GM18519 (cell line): ENCODE data around the gene SAMD4B.
"Not testable (repeated sequence)": the region's sequence is repeated elsewhere in the genome, so short reads cannot be mapped to it uniquely, and the experiment has no call there.

Source experiments
- ATAC-seq: cut with Tn5 transposase; IDR thresholded peaks from one replicate; pipeline ENCODE4 v1.9.1; 2021; ENCODE audit warnings: mild to moderate bottlenecking, moderate library complexity; ENCODE audit not compliant: unreplicated experiment, low FRiP score

SAMD4B gene

GRCh38 chr19:39310558-39311311 lies 31.5 kb upstream of the SAMD4B start:
- no peak for ATAC-seq

- no peak for ATAC-seq
Measured at GRCh38 chr19:39314016-39314728, 28.0 kb upstream of the SAMD4B start.

DNA sequence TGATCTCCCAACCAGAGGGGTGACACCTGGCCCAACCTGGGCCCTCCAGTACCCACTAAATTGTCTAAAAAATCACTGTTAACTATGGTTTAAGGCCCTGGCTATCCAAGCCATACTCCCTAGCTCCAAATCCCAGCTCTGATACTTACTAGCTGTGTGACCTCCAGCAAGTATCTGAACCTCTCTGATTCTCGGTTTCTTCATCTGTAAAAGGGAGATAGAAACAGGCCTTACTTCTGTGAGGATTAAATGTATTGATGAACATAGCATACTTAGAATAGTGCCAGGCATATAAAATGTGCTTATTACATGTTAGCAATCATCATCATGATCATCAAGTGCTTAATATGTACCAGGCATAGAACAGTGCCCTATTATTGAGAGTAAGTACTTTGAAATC lies 26.3 kb upstream of the SAMD4B start:
- ATAC-seq, result no peak

- no peak for ATAC-seq
Measured at GRCh38 chr19:39316627-39317321, 25.4 kb upstream of the SAMD4B start.

DNA sequence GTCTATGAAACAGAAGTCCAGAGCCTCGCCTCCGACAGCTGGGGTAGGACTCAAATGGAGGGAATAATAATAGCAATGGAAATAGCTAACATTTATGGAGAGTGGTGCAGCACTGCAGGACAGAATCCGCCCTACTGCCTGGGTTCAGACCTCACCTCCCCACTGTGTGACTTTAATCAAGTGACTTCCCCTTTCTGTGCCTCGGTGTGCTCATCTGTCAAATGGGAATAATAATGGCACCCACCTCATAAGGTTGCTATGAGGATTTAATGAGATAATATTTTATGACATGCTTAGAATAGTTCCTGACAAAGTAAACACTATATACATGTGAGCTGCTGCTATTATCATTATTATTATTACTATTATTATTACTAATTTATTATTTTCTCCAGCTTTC lies 24.7 kb upstream of the SAMD4B start:
- ATAC-seq, result no peak

DNA sequence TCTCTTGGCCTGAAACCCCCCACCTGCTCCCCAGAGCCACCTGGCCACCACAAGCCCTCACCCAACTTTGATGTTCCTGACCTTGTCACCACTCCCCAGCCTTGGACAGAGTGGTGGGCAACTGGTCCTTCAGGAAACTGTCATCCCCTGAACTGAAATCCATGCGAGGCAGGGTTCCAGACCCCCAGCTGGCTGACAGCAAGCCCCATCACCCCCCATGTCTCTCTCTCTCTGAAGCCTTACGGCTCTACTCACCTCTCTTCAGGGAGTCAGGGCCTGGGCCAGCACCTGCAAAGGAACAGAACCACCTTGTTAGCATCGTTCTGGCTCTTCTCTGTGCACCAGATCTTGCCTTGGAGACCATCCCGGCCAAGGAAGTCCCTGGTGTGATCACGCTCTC lies 24.1 kb upstream of the SAMD4B start:
- ATAC-seq, result no peak

DNA sequence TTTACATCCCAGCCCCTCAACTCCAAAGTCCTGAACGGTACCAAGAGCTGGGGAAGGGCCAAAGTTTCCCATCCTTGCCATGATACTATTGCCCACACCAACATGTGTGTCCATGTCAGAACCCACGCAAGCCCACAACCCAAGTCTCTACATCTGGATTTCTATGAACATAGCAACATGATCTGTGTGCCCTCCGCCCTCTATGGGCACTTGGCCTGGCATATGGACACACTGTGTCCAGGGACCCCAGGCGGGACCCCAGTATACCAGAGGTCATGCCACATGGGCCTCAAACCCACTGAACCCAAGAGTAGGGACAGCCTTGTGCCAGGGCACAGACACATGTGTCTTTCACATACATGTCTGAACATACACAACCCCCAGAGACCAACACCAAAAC lies 23.5 kb upstream of the SAMD4B start:
- ATAC-seq, result no peak

DNA sequence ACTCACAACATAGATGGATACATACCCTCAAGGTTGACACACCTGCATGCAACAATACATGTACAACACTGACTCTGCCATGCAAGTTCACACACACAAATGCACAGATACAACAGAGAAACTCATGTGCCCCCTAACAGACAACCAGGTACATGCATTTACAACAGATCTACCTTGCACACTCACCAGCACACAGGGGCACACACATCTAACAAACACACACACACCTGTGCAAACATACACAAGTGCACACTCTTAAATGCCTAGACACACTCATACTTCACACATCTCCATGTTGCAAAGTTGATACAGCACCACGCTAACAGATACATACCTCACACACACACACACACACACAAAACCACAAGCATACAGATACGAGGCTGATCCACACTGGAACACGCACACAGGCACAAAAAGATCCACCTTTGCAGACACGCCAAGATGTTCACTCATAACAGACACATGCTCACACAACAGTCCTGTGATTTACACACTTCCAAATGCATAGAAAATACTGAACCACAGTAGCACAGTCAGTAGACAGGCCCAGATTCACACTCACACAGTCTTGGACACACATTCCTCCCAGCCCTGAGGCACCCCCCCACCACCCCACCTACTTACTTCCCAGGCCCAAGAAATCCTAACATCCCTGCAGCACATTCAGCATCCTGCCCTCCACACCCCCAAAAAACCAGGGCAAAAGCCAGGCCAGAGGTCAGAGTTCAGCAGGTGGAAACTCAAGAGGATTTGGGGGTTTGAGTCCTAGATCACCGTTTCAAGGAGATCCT lies 22.9 kb upstream of the SAMD4B start:
- ATAC-seq, result no peak

GRCh38 chr19:39319892-39320248 lies 22.4 kb upstream of the SAMD4B start:
- ATAC-seq, result no peak

DNA sequence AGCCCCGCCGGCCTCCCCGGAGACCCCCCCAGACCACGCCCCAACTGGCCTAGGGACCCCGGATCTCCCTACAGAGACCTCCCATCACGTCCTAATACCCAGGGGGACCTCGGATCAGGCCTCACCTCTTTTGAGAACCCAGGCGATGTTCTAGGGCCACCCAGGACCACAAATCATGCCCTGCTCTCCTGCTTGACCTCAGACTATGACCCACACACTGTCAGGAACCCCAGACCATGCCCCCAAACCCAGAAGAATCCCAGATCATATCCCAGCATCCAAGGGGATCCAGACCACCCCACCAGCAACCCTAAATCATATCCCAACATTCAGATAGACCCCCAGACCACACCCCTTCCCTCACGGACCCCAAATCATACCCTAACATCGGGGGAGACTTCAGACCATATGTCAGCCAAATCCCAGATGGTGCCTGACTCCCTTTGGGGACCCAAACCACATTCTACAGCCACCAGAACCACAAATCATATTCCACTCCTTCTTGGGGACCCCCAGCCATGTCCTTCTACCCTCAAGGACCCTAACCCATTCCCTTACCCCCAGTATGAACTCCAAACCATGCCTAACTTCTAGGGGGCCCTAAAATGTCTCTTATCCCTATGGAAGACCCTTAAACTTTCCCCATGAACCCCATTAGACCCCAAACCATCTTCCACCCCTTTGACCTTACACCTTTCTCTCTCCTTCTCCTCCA lies 20.9 kb upstream of the SAMD4B start:
- ATAC-seq, result no peak

GRCh38 chr19:39321832-39322176 lies 20.4 kb upstream of the SAMD4B start:
- ATAC-seq, result no peak

DNA sequence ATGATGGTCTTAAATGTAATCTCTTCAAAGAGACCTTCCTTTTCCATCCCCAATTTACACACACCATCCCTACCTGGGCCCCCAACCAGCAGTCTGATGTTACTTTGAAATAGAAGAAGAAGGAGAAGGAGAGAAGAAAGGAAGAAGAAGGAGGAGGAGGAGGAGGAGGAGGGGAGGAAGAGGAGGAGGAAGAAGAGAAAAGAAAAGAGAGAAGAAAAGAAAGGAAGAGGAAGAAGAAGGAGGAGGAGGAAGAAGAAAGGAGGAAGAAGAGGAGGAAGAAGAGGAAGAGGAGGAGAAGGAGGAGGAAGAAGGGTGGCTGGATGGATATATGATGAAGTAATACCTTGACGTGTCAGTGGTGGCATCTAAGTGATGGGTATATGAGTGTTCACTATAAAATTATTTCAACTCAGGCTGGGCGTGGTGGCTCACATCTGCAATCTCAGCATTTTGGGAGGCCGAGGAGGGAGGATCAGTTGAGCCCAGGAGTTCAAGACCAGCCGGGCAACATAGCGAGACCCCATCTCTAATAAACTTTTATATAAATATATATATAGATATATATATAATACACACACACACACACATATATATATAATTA lies 17.9 kb upstream of the SAMD4B start:
- ATAC-seq, result no peak

- ATAC-seq, result no peak
Measured at GRCh38 chr19:39325778-39326665, 16.2 kb upstream of the SAMD4B start.

DNA sequence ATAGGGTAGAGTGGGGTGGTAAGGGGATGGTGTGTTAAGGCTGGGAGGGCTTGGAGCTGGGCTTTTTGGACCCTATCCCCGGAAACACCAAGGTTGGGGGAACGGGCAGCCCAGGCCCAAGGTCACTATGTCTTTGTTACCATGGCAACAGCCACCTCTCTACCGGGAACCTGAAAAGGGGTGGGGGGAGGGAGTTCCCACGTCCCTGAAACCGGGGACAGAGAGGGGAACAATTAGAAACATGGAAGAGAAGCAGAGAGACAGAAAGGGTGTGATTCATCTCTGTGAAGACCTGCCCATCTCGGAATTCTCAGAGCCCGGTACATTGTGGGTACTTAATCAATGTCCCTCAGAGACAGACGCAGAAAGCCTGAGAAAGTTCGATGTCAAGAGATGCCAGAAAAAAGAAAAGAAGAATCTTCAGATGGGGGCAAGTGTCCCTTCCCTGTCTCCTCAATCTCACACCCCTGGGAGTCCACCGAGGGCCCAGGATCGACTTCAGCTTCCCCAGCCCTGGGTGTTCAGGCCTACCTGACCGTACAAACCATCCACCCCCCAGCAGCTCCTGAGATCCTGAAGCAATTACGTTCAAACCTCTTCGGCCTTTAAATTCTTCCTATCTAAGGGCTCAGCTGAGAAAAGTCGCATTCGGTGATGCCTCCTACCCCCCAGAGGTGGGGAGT lies 14.7 kb upstream of the SAMD4B start:
- no peak for ATAC-seq

DNA sequence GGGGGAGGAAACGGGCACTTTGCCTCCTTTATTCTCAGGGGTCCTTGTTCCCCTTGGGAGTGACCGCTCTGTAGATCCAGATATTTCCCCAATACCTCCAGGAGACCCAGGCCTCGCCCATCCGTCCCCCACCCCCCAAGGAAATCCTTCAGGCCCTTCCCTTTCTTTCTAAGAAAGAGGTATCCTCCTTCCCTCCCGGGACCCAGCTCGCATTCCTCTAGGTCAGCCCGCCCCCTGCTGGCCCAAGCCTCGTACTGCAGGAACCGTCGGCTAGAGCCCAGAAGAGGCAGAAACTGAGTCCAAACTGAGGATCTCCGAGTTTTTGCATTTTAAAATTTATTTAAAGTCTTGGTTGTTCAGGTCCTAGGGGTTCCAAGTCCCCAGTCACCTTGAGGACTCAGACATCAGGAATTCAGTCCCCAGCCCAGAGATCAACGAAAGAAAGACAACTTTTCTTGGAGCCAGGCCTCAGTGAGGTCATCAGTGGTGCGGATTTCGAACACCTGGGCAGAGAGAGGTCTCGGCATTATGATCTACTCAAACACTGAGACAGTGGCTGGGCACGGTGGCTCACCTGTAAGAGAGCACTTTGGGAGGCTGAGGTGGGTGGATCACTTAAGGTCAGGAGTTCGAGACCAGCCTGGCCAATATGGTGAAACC lies 14.0 kb upstream of the SAMD4B start:
- ATAC-seq, result no peak

DNA sequence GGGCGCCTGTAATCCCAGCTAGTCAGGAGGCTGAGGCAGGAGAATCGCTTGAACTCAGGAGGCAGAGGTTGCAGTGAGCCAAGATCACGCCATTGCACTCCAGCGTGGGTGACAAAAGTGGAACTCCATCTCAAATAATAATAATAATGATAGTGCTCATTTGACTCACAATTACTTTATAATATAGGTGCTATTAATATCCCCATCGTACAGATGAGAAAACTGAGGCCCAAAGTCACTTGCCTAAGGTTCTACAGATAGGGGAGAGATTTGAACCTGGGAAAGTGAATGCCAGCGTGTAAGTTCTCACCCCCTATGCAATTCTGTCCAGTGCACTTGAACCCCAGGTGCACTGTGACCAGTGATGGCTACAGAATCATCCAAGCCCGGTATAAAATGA lies 12.3 kb upstream of the SAMD4B start:
- no peak for ATAC-seq

- no peak for ATAC-seq
Measured at GRCh38 chr19:39332293-39332692, 9.9 kb upstream of the SAMD4B start.

GRCh38 chr19:39332738-39333137 lies 9.5 kb upstream of the SAMD4B start:
- not testable (repeated sequence) for ATAC-seq
